Neuronal stem cell (in vitro differentiated cells): ENCODE results near the gene GPHN.
"Not testable (repeated sequence)": the region's sequence is repeated elsewhere in the genome, so short reads cannot be mapped to it uniquely, and the experiment has no call there.

Source experiments
- DNase-seq: peaks from one replicate; pipeline ENCODE4 v3.0.0-alpha.2; 2013; ENCODE audit warnings: low spot score
- H2AFZ ChIP-seq: one replicate; pipeline ENCODE4 v1.6.1; 2013; ENCODE audit warnings: mild to moderate bottlenecking, low read length, inconsistent platforms
- H2AK5ac ChIP-seq: 2 replicates; pipeline ENCODE4 v1.6.1; 2013; ENCODE audit warnings: low read depth, mild to moderate bottlenecking, inconsistent platforms, low read length, moderate library complexity, mixed read lengths
- H2BK120ac ChIP-seq: 2 replicates; pipeline ENCODE4 v1.6.1; 2013; ENCODE audit warnings: low read depth, mild to moderate bottlenecking, inconsistent platforms, low read length, moderate library complexity, mixed read lengths
- H2BK12ac ChIP-seq: one replicate; pipeline ENCODE4 v1.6.1; 2013; ENCODE audit warnings: low read length, inconsistent platforms
- H2BK15ac ChIP-seq: 2 replicates; pipeline ENCODE4 v1.6.1; 2013; ENCODE audit warnings: mild to moderate bottlenecking, low read length, inconsistent platforms, mixed read lengths
- H2BK5ac ChIP-seq: one replicate; pipeline ENCODE4 v1.6.1; 2013; ENCODE audit warnings: inconsistent platforms, mild to moderate bottlenecking, low read length, moderate library complexity
- H3K14ac ChIP-seq: one replicate; pipeline ENCODE4 v1.6.1; 2013; ENCODE audit warnings: low read length, inconsistent platforms
- H3K18ac ChIP-seq: 2 replicates; pipeline ENCODE4 v1.6.1; 2013; ENCODE audit warnings: low read length, inconsistent platforms
- H3K23ac ChIP-seq: 2 replicates; pipeline ENCODE4 v1.6.1; 2013; ENCODE audit warnings: low read depth, mild to moderate bottlenecking, mixed read lengths, low read length, inconsistent platforms; ENCODE audit not compliant: poor library complexity
- H3K27ac ChIP-seq: replicated peaks from 3 replicates; pipeline ENCODE4 v1.5.1; 2013; ENCODE audit warnings: low read length, inconsistent platforms
- H3K27me3 ChIP-seq, 3 experiments: 2 replicates each; pipeline ENCODE4 v1.6.1; 2013; ENCODE audit warnings: low read length in 3 of 3, mild to moderate bottlenecking in 2 of 3, inconsistent platforms in 1 of 3, low read depth in 1 of 3, mixed read lengths in 1 of 3, moderate library complexity in 1 of 3; ENCODE audit not compliant: control insufficient read depth in 3 of 3, insufficient read depth in 3 of 3
- H3K36me3 ChIP-seq, 2 donors: replicated peaks in 1 of 2; 2 replicates each; pipeline ENCODE4 v1.6.1; 2013; ENCODE audit warnings: low read length in 2 of 2; ENCODE audit not compliant: control insufficient read depth in 2 of 2, insufficient read depth in 2 of 2
- H3K4ac ChIP-seq: 2 replicates; pipeline ENCODE4 v1.6.1; 2013; ENCODE audit warnings: inconsistent platforms, mild to moderate bottlenecking, low read length, moderate library complexity
- H3K4me1 ChIP-seq, 2 donors: 1 replicate in 1 of 2; 2 replicates in 1 of 2; pipeline ENCODE4 v1.6.1; 2013; ENCODE audit warnings: low read length in 2 of 2, low read depth in 1 of 2; ENCODE audit not compliant: control insufficient read depth in 2 of 2, insufficient read depth in 1 of 2
- H3K4me2 ChIP-seq: one replicate; pipeline ENCODE4 v1.6.1; 2013; ENCODE audit warnings: mild to moderate bottlenecking, low read length, inconsistent platforms; ENCODE audit not compliant: insufficient read depth, poor library complexity, severe bottlenecking
- H3K4me3 ChIP-seq, 2 donors: 2 replicates each; pipeline ENCODE4 v1.5.1; 2013; ENCODE audit warnings: low read length in 2 of 2, mild to moderate bottlenecking in 2 of 2, inconsistent platforms in 1 of 2, moderate library complexity in 1 of 2
- H3K79me1 ChIP-seq: one replicate; pipeline ENCODE4 v1.6.1; 2013; ENCODE audit warnings: low read depth, mild to moderate bottlenecking, inconsistent platforms, low read length, moderate library complexity
- H3K9ac ChIP-seq: one replicate; pipeline ENCODE4 v1.6.1; 2013; ENCODE audit warnings: mild to moderate bottlenecking, low read depth, low read length, inconsistent platforms; ENCODE audit not compliant: poor library complexity
- H3K9me3 ChIP-seq, 2 donors: replicated peaks in 1 of 2; 2 replicates each; pipeline versions ENCODE3 to v1.6.1; 2013; ENCODE audit warnings: low read length in 2 of 2, mild to moderate bottlenecking in 2 of 2, inconsistent platforms in 1 of 2, low read depth in 1 of 2, mixed read lengths in 1 of 2, moderate library complexity in 1 of 2; ENCODE audit not compliant: control insufficient read depth in 2 of 2, insufficient read depth in 1 of 2
- H4K8ac ChIP-seq: one replicate; pipeline ENCODE4 v1.6.1; 2013; ENCODE audit warnings: low read depth, mild to moderate bottlenecking, inconsistent platforms, low read length, moderate library complexity
- H4K91ac ChIP-seq: one replicate; pipeline ENCODE4 v1.6.1; 2013; ENCODE audit warnings: low read length, low read depth, mild to moderate bottlenecking, inconsistent platforms; ENCODE audit not compliant: poor library complexity
- WGBS, 2 donors: extraction: QIAGEN DNeasy Blood & Tissue Kit; methylation state at CpG; one replicate each; pipeline ENCODE4 v1.1.7; 2013; ENCODE audit warnings: missing lambda C conversion rate in 2 of 2, mixed read lengths in 1 of 2; ENCODE audit not compliant: insufficient read length in 2 of 2, insufficient replicate concordance in 1 of 2; ENCODE audit errors: extremely low coverage in 2 of 2; 5-methylcytosine and 5-hydroxymethylcytosine counted together

GPHN gene

GRCh38 chr14:66575939-66576338 lies 68.0 kb downstream of the GPHN start:
- Histone ChIP-seq H2AK5ac (no peak overlapping the region), H3K27me3 (no peaks in the 10 kb centered on the region), H3K79me1 (peaks cover 6% of the 10 kb centered on the region), H2BK120ac (no peak overlapping the region), H3K4ac (no peak overlapping the region), H3K9ac (no peak overlapping the region), H2AFZ (no peak overlapping the region), H2BK5ac (peak overlapping the region; percentile 14), H3K4me3 (no peak overlapping the region), H3K36me3 (no peaks in the 10 kb centered on the region), H3K4me1 (no peaks in the 10 kb centered on the region), H3K18ac (no peak overlapping the region), H3K14ac (no peak overlapping the region), H3K4me2 (no peak overlapping the region), H3K27ac (no peak overlapping the region), H2BK12ac (no peak overlapping the region), H4K91ac (no peak overlapping the region), H3K9me3 (peaks cover 8 to 26% of the 10 kb centered on the region in 2 donors), H3K23ac (no peak overlapping the region), H2BK15ac (no peak overlapping the region), H4K8ac (no peak overlapping the region)
- no CpG with 5 or more reads among the region's 1 CpG for WGBS, 2 donors
- DNase-seq = no peak

GRCh38 chr14:66587753-66588152 lies 79.8 kb downstream of the GPHN start:
- H4K8ac ChIP-seq, H3K79me1 ChIP-seq, H3K4me3 ChIP-seq, H2BK120ac ChIP-seq, H2BK15ac ChIP-seq, H3K9ac ChIP-seq, H3K9me3 ChIP-seq, H2BK12ac ChIP-seq, H2AFZ ChIP-seq, H3K27me3 ChIP-seq, H3K4me1 ChIP-seq, H2AK5ac ChIP-seq, H3K14ac ChIP-seq, H3K4ac ChIP-seq, H4K91ac ChIP-seq, H3K27ac ChIP-seq, H3K23ac ChIP-seq, H3K36me3 ChIP-seq, H3K4me2 ChIP-seq, DNase-seq, H3K18ac ChIP-seq, H2BK5ac ChIP-seq: not testable (repeated sequence)
- no CpG with 5 or more reads among the region's 6 CpGs for WGBS, 2 donors

GRCh38 chr14:66595394-66595793 lies 87.4 kb downstream of the GPHN start:
- H2BK12ac ChIP-seq = no peak overlapping the region
- H3K27me3 ChIP-seq = no peaks in the 10 kb centered on the region
- WGBS, 2 donors = no CpG with 5 or more reads among the region's 4 CpGs
- no peak overlapping the region for H2BK5ac ChIP-seq
- H3K4ac ChIP-seq = no peak overlapping the region
- no peak overlapping the region for H4K91ac ChIP-seq
- H3K36me3 ChIP-seq = no peaks in the 10 kb centered on the region
- no peak overlapping the region for H3K4me2 ChIP-seq
- H3K79me1 ChIP-seq = peaks cover 5% of the 10 kb centered on the region
- no peak overlapping the region for H3K18ac ChIP-seq
- H2AK5ac ChIP-seq = no peak overlapping the region
- no peak overlapping the region for H2AFZ ChIP-seq
- no peak overlapping the region for H2BK15ac ChIP-seq
- H2BK120ac ChIP-seq = no peak overlapping the region
- DNase-seq = no peak
- H3K9me3 ChIP-seq = peaks cover 5 to 31% of the 10 kb centered on the region in 2 donors
- no peak overlapping the region for H3K27ac ChIP-seq
- no peaks in the 10 kb centered on the region for H3K4me1 ChIP-seq
- H3K23ac ChIP-seq = peak overlapping the region; percentile 61
- no peak overlapping the region for H4K8ac ChIP-seq
- H3K9ac ChIP-seq = no peak overlapping the region
- no peak overlapping the region for H3K14ac ChIP-seq
- no peak overlapping the region for H3K4me3 ChIP-seq

- no peak overlapping the region for H2BK120ac ChIP-seq
- peaks cover 5% of the 10 kb centered on the region for H3K79me1 ChIP-seq
- peak overlapping the region; percentile 48 for H3K18ac ChIP-seq
- no peak overlapping the region for H2AK5ac ChIP-seq
- H3K4me2 ChIP-seq = no peak overlapping the region
- no peak overlapping the region for H2BK15ac ChIP-seq
- no peak overlapping the region for H3K23ac ChIP-seq
- no peak overlapping the region for H3K9ac ChIP-seq
- H3K4me1 ChIP-seq = no peaks in the 10 kb centered on the region
- no CpG with 5 or more reads among the region's 9 CpGs for WGBS, 2 donors
- H2BK12ac ChIP-seq = no peak overlapping the region
- H3K36me3 ChIP-seq = no peaks in the 10 kb centered on the region
- H3K9me3 ChIP-seq = peaks cover 5 to 31% of the 10 kb centered on the region in 2 donors
- peak overlapping the region in 1 of 2 donors; percentile 66 for H3K4me3 ChIP-seq
- no peak overlapping the region for H4K8ac ChIP-seq
- H3K27me3 ChIP-seq = no peaks in the 10 kb centered on the region
- no peak overlapping the region for H4K91ac ChIP-seq
- no peak overlapping the region for H3K27ac ChIP-seq
- no peak overlapping the region for H3K14ac ChIP-seq
- DNase-seq = no peak
- no peak overlapping the region for H3K4ac ChIP-seq
- no peak overlapping the region for H2AFZ ChIP-seq
- H2BK5ac ChIP-seq = no peak overlapping the region
Observed at GRCh38 chr14:66596241-66596985, 88.5 kb downstream of the GPHN start.
